HG03175 (cell line): ENCODE data around the gene CUTA.
"Not testable (repeated sequence)": the region's sequence is repeated elsewhere in the genome, so short reads cannot be mapped to it uniquely, and the experiment has no call there.

Source experiments
- ATAC-seq: cut with Tn5 transposase; IDR thresholded peaks from one replicate; pipeline ENCODE4 v1.9.1; 2021; ENCODE audit warnings: mild to moderate bottlenecking, moderate library complexity; ENCODE audit not compliant: unreplicated experiment

The CUTA gene

DNA sequence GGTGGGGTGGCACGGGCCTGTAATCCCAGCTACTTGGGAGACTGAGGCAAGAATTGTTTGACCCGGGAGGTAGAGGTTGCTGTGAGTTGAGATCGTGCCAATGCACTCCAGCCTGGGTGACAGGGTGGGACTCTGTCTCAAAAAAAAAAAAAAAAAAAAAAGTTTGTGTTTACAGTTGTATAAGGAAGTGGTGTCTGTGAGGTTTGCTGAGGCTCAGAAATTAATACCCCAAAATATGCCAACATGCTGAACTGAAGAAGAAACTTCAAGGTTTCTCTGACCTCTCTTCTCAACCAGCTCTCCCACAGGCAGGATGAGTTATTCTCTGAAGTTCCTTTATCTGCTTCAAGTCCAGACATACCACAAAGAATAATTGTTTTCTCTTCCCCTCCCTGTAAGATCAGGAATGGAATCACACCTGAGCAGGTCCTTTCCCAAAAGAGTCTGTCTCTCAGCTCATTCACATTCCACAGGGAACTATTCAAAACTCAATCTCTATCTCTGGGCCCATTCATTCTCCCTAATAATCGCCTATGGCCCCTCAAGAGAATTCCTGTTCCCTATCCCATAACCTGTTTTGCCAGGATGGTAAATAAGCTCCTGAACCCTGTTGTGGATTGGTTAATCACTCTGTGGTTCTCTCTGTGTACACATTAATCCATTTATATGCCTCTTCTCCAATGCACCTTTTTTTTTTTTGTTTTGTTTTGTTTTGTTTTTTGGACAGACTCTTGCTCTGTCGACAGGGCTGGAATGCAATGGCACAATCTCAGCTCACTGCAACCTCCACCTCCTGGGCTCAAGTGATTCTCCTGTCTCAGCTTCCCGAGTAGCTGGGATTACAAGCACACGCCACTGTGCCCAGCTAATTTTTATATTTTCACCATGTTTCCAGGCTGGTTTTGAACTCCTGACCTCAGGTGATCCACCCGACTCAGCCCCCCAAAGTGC lies 43.7 kb downstream of the CUTA start:
- no peak for ATAC-seq

DNA sequence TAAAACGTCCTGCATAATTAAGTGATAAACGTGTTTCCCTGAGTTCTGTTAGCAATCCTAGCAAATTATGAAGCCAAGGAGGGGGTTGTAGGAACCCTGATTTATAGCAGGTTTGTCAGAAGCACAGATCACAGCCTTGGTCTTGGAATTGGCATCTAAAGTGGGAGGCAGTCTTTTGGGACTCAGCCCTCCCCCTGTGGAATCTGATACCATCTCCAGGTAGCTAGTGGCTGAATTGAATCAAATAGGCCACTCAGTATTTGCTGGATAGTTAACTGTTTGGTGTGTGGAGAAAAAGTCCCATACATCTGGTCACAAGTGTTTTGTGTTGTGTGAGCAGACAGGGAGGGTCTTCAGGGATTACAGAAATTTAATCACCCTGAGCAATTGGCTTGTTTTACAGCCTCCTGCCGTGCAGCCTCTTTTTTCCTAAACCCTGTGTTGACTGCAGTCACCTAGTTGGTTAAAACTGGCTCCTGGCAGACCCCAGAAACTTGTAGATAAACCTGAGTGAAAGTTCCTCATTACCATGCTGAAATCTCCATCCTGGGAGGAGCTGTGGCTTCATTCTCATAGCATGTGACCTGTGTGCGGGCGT lies 45.3 kb downstream of the CUTA start:
- ATAC-seq = no peak

DNA sequence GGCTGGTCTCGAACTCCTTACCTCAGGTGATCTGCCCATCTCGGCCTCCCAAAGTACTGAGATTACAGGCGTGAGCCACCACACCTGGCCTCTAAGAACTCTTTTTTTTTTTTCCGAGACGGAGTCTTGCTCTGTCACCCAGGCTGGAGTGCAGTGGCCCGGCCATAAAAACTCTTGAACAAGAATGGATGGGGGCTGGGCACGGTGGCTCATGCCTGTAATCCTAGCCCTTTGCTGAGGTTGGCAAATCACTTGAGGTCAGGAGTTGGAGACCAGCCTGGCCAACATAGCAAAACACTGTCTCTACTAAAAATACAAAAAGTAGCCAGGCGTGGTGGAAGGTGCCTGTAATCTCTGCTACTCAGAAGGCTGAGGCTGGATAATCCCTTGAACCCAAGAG lies 46.0 kb downstream of the CUTA start:
- not testable (repeated sequence) for ATAC-seq

DNA sequence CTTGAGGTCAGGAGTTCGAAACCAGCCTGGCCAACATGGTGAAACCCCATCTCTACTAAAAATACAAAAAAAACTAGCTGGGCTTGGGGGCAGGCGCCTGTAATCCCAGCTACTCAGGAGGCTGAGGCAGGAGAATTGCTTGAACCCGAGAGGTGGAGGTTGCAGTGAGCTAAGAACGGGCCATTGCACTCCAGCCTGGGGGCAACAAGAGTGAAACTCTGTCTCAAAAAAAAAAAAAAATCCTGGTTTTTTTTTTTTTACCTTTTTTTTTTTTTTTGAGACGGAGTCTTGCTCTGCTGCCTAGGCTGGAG lies 50.2 kb downstream of the CUTA start:
- not testable (repeated sequence) for ATAC-seq

DNA sequence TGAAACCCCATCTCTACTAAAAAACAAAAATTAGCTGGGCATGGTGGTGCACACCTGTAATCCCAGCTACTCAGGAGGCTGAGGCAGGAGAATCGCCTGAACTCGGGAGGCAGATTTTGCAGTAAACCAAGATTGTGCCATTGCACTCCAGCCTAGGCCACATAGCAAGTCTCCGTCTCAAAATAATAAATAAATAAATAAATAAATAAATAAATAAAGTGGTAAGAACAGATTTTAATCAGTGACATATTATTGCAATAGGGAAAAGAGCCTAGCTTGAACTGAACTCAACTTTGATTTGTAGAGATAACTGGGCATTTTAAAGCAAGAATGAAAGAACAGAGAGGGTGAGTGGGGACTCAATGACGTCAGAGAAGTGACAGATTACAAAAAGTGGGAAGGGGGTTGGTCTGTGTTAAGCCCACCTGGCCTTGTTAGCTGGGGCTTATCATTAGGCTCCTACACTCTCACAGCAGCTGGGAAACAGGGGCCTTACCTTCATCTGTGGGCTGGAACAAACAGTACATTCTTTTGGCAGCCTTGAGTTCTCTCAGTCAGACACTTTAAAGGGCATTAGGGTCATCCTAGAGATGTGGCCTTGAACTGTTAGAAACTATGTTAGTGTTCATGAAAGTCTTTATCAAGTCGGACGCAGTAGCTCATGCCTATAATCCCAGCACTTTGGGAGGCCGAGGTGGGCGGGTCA lies 50.7 kb downstream of the CUTA start:
- no peak for ATAC-seq
